Measurements from ENCODE around the gene GPR87.

Gene GPR87

DNA sequence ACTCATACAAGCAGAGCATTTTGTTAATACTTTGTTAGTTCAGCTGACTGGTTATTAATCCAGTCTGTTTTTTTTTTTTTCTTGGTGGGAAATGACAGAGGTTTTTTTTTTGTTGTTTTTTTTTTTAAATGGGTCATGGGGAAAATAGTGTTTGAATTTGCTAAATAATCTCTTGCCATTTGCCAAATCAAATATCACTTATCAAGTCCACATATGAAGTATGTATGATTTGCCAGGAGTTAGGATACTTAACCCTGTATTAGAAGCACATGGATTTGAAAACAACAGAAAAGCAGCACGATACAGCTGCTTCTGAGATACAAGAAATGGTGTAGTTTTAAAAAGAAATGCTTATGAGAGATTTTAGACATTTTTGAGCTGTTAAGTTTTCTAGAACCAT is 59.9 kb downstream of the GPR87 start:
- TF ChIP-seq, protein P1, sequence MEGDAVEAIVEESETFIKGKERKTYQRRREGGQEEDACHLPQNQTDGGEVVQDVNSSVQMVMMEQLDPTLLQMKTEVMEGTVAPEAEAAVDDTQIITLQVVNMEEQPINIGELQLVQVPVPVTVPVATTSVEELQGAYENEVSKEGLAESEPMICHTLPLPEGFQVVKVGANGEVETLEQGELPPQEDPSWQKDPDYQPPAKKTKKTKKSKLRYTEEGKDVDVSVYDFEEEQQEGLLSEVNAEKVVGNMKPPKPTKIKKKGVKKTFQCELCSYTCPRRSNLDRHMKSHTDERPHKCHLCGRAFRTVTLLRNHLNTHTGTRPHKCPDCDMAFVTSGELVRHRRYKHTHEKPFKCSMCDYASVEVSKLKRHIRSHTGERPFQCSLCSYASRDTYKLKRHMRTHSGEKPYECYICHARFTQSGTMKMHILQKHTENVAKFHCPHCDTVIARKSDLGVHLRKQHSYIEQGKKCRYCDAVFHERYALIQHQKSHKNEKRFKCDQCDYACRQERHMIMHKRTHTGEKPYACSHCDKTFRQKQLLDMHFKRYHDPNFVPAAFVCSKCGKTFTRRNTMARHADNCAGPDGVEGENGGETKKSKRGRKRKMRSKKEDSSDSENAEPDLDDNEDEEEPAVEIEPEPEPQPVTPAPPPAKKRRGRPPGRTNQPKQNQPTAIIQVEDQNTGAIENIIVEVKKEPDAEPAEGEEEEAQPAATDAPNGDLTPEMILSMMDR (IDR thresholded peaks at IDR 0.05), result no peak

DNA sequence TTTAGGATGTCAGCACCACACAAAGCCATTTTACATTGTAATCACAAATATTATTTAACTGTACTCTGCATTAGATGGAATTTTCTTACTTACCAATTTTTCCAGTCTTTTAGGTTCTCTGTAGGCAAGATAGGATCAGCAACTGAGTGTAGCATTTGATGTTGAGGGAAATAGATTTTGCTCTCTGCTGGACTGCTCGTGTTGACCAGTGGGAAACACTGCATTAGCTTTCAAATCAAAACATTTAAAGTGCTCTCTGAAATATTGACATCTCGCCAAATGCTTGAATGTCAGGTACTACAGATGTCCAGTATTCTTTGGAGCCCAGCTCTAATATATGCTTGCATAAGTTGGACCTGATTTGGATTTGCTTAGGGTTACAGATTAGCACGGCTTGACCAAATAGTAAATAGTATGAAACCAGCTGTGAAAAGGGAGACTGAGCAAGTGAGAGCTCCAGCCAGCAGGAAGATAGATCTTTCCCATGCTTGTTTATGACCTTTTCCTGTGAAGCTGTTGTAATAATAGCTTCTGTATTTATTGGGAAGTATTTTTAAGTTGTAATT is 67.8 kb downstream of the GPR87 start:
- TF ChIP-seq, protein P1 (IDR thresholded peaks at IDR 0.05), result no peak
